Activated CD8-positive, alpha-beta T cell treated with anti-CD3 and anti-CD28 coated beads for 36 hours (primary cell): ENCODE results near the gene NPRL2. TPM values are rescaled to one million over a fixed set of nuclear protein-coding genes. Genes with fewer than 3 reads are reported as not detected.

ENCODE experiments used
- ATAC-seq: fragments of 200-7000 bp; cut with Tn5 transposase; one replicate; pipeline ENCODE4 v1.10.0; 2021; ENCODE audit warnings: mild to moderate bottlenecking, moderate library complexity
- CTCF ChIA-PET: fragments of 350-600 bp; sonication (Branson Sonifier 250); formaldehyde crosslinking; loops from one replicate; lab custom pipeline; 2021; ENCODE audit warnings: antibody characterized with exemption; lab: Charles Lee
- POLR2A ChIA-PET: fragments of 350-600 bp; sonication (Branson Sonifier 250); formaldehyde crosslinking; loops from one replicate; lab custom pipeline; 2021; ENCODE audit warnings: antibody characterized with exemption; lab: Charles Lee
- DNase-seq: peaks from one replicate; pipeline ENCODE4 v3.0.0-alpha.2; 2020
- H3K27ac Mint-ChIP-seq: one replicate; pipeline ENCODE4 v1.8.0; 2021; ENCODE audit warnings: mild to moderate bottlenecking, mixed read lengths
- H3K27me3 Mint-ChIP-seq: one replicate; pipeline ENCODE4 v1.8.0; 2021; ENCODE audit warnings: mixed read lengths
- H3K36me3 Mint-ChIP-seq: one replicate; pipeline ENCODE4 v1.8.0; 2021; ENCODE audit warnings: low read depth, mixed read lengths
- H3K4me1 Mint-ChIP-seq: one replicate; pipeline ENCODE4 v1.8.0; 2021; ENCODE audit warnings: low read depth, mixed read lengths
- H3K4me3 Mint-ChIP-seq: one replicate; pipeline ENCODE4 v1.8.0; 2021; ENCODE audit warnings: mild to moderate bottlenecking, moderate library complexity, mixed read lengths
- H3K9me3 Mint-ChIP-seq: one replicate; pipeline ENCODE4 v1.8.0; 2021; ENCODE audit warnings: mixed read lengths
- intact Hi-C: fragments of 100-400 bp; cut with micrococcal nuclease; formaldehyde crosslinking; loops from one replicate; pipeline ENCODE4 v1.10.0; 2022
- total RNA-seq, 2 experiments: library from RNA; stranded (reverse); gene quantifications; one replicate each; pipeline ENCODE4 v1.2.3, GENCODE V29; 2021
- TF ChIP-seq, protein P1 (sequence below): fragments of 200-600 bp; IDR thresholded peaks from one replicate; pipeline ENCODE4 v1.8.0; 2022; ENCODE audit warnings: antibody characterized with exemption, mild to moderate bottlenecking

Gene NPRL2
- total RNA-seq, 2 experiments from 2014 or later: 41.3 to 44.7 TPM

DNA sequence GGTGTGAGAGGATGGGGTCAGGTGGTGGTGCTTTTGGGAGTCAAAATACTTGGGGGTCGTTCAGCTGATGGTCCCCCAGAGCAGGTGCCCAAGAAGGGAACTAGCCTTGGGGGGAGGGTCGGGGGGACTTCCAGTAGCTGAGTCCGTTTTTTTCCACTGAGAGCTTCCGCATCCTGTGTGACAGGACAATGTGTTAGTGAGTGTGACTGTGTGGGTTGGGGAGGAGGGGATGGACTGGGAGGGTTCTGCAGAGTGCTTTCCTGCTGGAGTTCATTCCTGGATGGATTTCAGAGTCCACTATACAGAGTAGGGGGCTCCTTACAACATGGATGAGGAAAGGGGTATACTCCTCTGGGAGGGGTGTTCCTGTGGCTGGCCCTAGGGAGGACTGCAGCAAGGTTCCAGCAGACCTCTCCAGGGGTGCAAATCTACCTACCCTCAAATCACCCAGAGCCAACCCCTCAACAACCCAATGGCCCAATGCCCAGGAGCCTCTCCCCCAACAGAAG lies 27.4 kb downstream of the NPRL2 start:
- H3K27ac Mint-ChIP-seq: no peak overlapping the region
- no peaks in the 10 kb centered on the region for H3K9me3 Mint-ChIP-seq
- H3K36me3 Mint-ChIP-seq: peaks cover 3% of the 10 kb centered on the region
- no peaks in the 10 kb centered on the region for H3K27me3 Mint-ChIP-seq
- intact Hi-C loops: no loop called here
- TF ChIP-seq, protein P1, sequence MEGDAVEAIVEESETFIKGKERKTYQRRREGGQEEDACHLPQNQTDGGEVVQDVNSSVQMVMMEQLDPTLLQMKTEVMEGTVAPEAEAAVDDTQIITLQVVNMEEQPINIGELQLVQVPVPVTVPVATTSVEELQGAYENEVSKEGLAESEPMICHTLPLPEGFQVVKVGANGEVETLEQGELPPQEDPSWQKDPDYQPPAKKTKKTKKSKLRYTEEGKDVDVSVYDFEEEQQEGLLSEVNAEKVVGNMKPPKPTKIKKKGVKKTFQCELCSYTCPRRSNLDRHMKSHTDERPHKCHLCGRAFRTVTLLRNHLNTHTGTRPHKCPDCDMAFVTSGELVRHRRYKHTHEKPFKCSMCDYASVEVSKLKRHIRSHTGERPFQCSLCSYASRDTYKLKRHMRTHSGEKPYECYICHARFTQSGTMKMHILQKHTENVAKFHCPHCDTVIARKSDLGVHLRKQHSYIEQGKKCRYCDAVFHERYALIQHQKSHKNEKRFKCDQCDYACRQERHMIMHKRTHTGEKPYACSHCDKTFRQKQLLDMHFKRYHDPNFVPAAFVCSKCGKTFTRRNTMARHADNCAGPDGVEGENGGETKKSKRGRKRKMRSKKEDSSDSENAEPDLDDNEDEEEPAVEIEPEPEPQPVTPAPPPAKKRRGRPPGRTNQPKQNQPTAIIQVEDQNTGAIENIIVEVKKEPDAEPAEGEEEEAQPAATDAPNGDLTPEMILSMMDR: no peak
- no peak overlapping the region for H3K4me3 Mint-ChIP-seq
- CTCF ChIA-PET: interaction anchor here (1.2 to 3.0 kb wide), 5 partner anchors 9 to 27 kb away, joined by 4 to 40 read pairs (median 8); partner anchors contain the start of genes CYB561D2, HYAL1 and NPRL2
- POLR2A ChIA-PET: interaction anchor here (0.7 to 13.4 kb wide), 4 partner anchors 13 to 27 kb away, joined by 3 to 126 read pairs (median 4); partner anchors contain the start of genes CYB561D2, NPRL2 and RASSF1
- ATAC-seq: no peak
- DNase-seq: no peak
- H3K4me1 Mint-ChIP-seq: peaks cover 36% of the 10 kb centered on the region

DNA sequence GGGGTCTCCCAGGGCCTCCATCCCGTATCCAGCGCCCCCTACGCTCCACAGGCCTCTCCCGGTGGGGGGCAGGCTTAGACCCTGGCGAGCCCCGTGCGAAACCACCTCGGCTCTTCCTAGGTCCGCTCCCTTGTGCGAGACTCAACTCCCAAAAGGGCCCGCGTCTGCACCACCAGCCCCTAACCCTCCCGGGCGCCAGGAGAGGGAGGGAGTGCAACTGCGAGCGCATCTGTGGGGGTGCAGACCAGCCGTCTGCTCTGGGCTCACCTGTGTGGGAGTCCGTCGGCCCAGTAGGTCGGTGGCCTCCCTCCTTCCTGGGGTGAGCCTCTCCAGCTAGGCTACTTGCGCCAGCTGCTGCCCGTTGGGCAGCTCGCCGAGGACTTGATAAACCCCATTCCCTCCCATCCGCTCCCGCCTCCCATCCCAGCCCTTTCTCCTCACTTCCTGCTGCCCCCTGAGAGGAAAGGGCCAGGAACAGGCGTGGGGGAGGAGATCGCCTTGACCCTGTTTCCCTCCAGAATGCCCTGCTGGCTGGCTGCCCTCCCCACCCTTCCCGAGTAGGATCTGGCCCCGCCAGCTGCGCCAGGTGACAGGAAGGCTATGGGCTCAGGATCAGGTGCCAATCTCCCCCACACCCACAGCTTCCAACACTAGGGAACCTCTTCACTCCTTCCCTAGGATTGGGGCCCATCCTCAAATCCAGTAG lies 28.0 kb downstream of the NPRL2 start, which contains the start of gene HYAL2:
TSS of gene HYAL2 (minus strand) at position 360 of the 706 bp plus-strand sequence. CDS start 2,256 bp downstream, outside the sequence.
- DNase-seq (no peak), ATAC-seq (no peak)
- H3K36me3 Mint-ChIP-seq: peaks cover 1% of the 10 kb centered on the region
- peaks cover 36% of the 10 kb centered on the region for H3K4me1 Mint-ChIP-seq
- H3K27ac Mint-ChIP-seq: peak within 1 kb of the TSS; percentile 94
- ChIA-PET POLR2A (interaction anchor here (1.1 to 13.4 kb wide), 4 partner anchors 13 to 96 kb away, joined by 3 to 126 read pairs (median 4); partner anchors contain the start of genes CYB561D2, NPRL2 and RASSF1), CTCF (interaction anchor here (1.4 to 3.0 kb wide), 3 partner anchors 13 to 25 kb away, joined by 3 to 40 read pairs (median 4); no protein-coding TSS in a partner anchor)
- H3K4me3 Mint-ChIP-seq: peak within 1 kb of the TSS; percentile 78
- no peaks in the 10 kb centered on the region for H3K9me3 Mint-ChIP-seq
- intact Hi-C loops: no loop called here
- no peaks in the 10 kb centered on the region for H3K27me3 Mint-ChIP-seq
- TF ChIP-seq, protein P1: no peak

DNA sequence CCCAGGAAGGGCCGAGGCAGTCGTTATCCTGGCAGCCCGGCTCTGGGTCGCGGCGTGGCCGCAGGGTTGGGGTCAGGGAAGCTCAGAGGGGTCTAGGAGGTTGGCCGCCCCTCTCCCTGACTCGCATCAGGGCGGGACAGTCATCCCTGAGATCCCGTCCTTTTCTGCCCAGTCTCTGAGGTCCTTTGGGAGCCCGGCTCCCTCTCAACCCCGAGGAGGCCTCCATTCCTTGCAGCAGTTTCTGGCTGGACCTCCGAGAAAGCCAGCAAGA lies 28.5 kb downstream of the NPRL2 start:
- CTCF ChIA-PET: interaction anchor here (1.0 to 1.7 kb wide), 3 partner anchors 17 to 26 kb away, joined by 3 to 4 read pairs (median 3); no protein-coding TSS in a partner anchor
- intact Hi-C loops: no loop called here

DNA sequence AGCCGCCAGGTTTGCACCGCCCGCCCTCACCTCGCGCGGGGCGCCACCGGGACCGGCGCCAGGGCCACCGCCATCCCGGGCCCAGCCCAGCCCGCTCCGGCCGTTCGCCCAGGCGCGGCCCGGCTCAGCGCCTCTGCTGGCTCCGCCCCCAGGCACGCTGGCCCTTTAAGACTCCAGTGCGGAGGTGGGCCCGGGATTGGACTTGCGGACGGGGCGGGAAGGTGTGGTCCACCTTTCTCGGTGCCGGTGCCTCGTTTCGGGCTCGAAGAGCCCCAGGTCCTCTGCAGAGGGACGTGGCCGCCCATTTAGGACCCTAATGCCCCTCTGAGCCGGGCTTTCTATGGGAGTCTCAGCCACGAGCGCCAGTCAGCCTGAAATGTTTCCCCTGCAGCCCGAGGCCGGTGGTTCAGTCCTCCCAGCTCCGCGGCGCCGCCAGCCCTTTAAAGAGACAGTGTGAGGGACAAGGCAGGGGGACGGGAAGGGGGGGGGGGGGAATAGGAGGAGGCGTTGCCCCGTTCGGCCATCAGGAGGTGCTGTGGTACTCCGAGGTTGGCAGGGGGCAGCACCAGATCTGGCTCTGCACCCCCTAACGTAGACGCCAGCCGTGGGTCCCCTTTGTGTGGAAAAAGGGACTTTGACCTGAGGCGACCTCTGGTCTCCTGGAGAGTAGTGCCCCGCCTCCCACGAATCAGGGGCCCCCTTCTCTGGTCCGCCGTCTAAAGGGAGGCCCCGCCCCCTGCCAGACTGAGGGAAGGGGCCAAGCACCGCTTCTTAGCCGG lies 29.1 kb downstream of the NPRL2 start:
- TF ChIP-seq, protein P1: peak; percentile 64
- no peaks in the 10 kb centered on the region for H3K27me3 Mint-ChIP-seq
- intact Hi-C loops: no loop called here
- DNase-seq (peak; percentile 89), ATAC-seq (peak; percentile 73)
- peaks cover 1% of the 10 kb centered on the region for H3K36me3 Mint-ChIP-seq
- H3K4me1 Mint-ChIP-seq: peaks cover 37% of the 10 kb centered on the region
- peak overlapping the region; percentile 94 for H3K27ac Mint-ChIP-seq
- H3K4me3 Mint-ChIP-seq: peak overlapping the region; percentile 78
- POLR2A ChIA-PET: interaction anchor here (1.1 to 13.4 kb wide), 4 partner anchors 14 to 95 kb away, joined by 3 to 126 read pairs (median 4); partner anchors contain the start of gene RASSF1
- H3K9me3 Mint-ChIP-seq: no peaks in the 10 kb centered on the region
- CTCF ChIA-PET: interaction anchor here (0.7 to 3.4 kb wide), 7 partner anchors 16 to 75 kb away, joined by 3 to 10 read pairs (median 4); partner anchors contain the start of genes CYB561D2 and NPRL2

More for the DNA sequence above, 28.5 kb downstream of the NPRL2 start:
- no peaks in the 10 kb centered on the region for H3K27me3 Mint-ChIP-seq
- TF ChIP-seq, protein P1: no peak
- POLR2A ChIA-PET: interaction anchor here (1.1 to 13.4 kb wide), 3 partner anchors 14 to 95 kb away, joined by 3 to 126 read pairs (median 3); partner anchors contain the start of gene RASSF1
- no peak for DNase-seq
- H3K9me3 Mint-ChIP-seq: no peaks in the 10 kb centered on the region
- no peak overlapping the region for H3K27ac Mint-ChIP-seq
- H3K36me3 Mint-ChIP-seq: peaks cover 1% of the 10 kb centered on the region
- peak overlapping the region; percentile 78 for H3K4me3 Mint-ChIP-seq
- no peak for ATAC-seq
- peaks cover 36% of the 10 kb centered on the region for H3K4me1 Mint-ChIP-seq
